ENCODE data around the gene MRPS10.

- TF ChIP-seq CTCF (IDR thresholded peaks at IDR 0.05) = no peak
- no peak for TF ChIP-seq POLR2A (IDR thresholded peaks at IDR 0.05)
Measured at GRCh38 chr6:42175860-42176259, 41.8 kb downstream of the MRPS10 start.
